WERI-Rb-1 (cell line): Measurements from ENCODE around the gene KCNB1.

Source experiments
- DNase-seq: peaks from one replicate; pipeline ENCODE4 v3.0.0-alpha.2; 2020
- H3K27ac ChIP-seq: fragments of 250-450 bp; sonication (Bioruptor Pico); 2 replicates; pipeline ENCODE4 v1.5.1; 2020; ENCODE audit warnings: mild to moderate bottlenecking, moderate library complexity
- H3K27me3 ChIP-seq: fragments of 250-450 bp; sonication (Bioruptor Pico); 2 replicates; pipeline ENCODE4 v1.5.1; 2021; ENCODE audit warnings: mild to moderate bottlenecking, low read depth, moderate library complexity; ENCODE audit not compliant: insufficient read depth, severe bottlenecking
- H3K36me3 ChIP-seq: fragments of 250-450 bp; sonication (Bioruptor Pico); 2 replicates; pipeline ENCODE4 v1.5.1; 2020; ENCODE audit warnings: mild to moderate bottlenecking, moderate library complexity
- H3K4me3 ChIP-seq: 2 replicates; pipeline ENCODE4 v1.5.1; 2011; ENCODE audit warnings: low read depth, mild to moderate bottlenecking, control low read depth, low read length
- H3K9me3 ChIP-seq: fragments of 250-450 bp; sonication (Bioruptor Pico); 2 replicates; pipeline ENCODE4 v1.5.1; 2021; ENCODE audit warnings: mild to moderate bottlenecking, moderate library complexity; ENCODE audit not compliant: severe bottlenecking
- CTCF ChIP-seq: IDR thresholded peaks from 2 replicates; pipeline ENCODE4 v1.5.1; 2011; ENCODE audit warnings: low read depth, mild to moderate bottlenecking, control low read depth, inconsistent platforms, low read length

KCNB1 gene

GRCh38 chr20:49452011-49452482 is 30.4 kb downstream of the KCNB1 start:
- no peak for DNase-seq
- H3K27ac ChIP-seq, result no peak overlapping the region
- no peak for TF ChIP-seq CTCF
- H3K9me3 ChIP-seq, result no peaks in the 10 kb centered on the region
- no peaks in the 10 kb centered on the region for H3K27me3 ChIP-seq
- H3K36me3 ChIP-seq, result no peaks in the 10 kb centered on the region; the same call in none of the 2 replicates
- H3K4me3 ChIP-seq, result no peak overlapping the region

- Histone ChIP-seq H3K27me3 (no peaks in the 10 kb centered on the region), H3K27ac (no peak overlapping the region), H3K36me3 (peaks cover 3% of the 10 kb centered on the region), H3K9me3 (no peaks in the 10 kb centered on the region), H3K4me3 (no peak overlapping the region)
- DNase-seq, result no peak
- TF ChIP-seq CTCF, result no peak
These were observed 32.2 kb downstream of the KCNB1 start for GRCh38 chr20:49450281-49450721.

- Histone ChIP-seq H3K27me3 (no peaks in the 10 kb centered on the region), H3K4me3 (no peak overlapping the region), H3K36me3 (peaks cover 3% of the 10 kb centered on the region), H3K27ac (no peak overlapping the region), H3K9me3 (no peaks in the 10 kb centered on the region)
- DNase-seq, result no peak
- no peak for TF ChIP-seq CTCF
These were observed 33.6 kb downstream of the KCNB1 start for GRCh38 chr20:49448917-49449316.

GRCh38 chr20:49447946-49448809 is 34.3 kb downstream of the KCNB1 start:
- peaks cover 6% of the 10 kb centered on the region for H3K36me3 ChIP-seq
- TF ChIP-seq CTCF, result no peak
- H3K4me3 ChIP-seq, result no peak overlapping the region
- H3K27ac ChIP-seq, result no peak overlapping the region
- peak; percentile 56 for DNase-seq
- no peaks in the 10 kb centered on the region for H3K27me3 ChIP-seq
- H3K9me3 ChIP-seq, result no peaks in the 10 kb centered on the region

- H3K36me3 ChIP-seq, result peaks cover 8% of the 10 kb centered on the region
- no peak overlapping the region for H3K4me3 ChIP-seq
- no peak overlapping the region for H3K27ac ChIP-seq
- no peak for DNase-seq
- no peaks in the 10 kb centered on the region for H3K9me3 ChIP-seq
- TF ChIP-seq CTCF, result no peak
- no peaks in the 10 kb centered on the region for H3K27me3 ChIP-seq
These were observed 35.1 kb downstream of the KCNB1 start for GRCh38 chr20:49447364-49447763.
